Spleen (tissue), 7 donors: ENCODE data around the gene CLMN.
"Not testable (repeated sequence)": the region's sequence is repeated elsewhere in the genome, so short reads cannot be mapped to it uniquely, and the experiment has no call there.

ENCODE experiments used
- POLR2A ChIP-seq, 3 donors: fragments of 450-650 bp; IDR thresholded peaks; one replicate each; pipeline ENCODE4 v1.5.1; 2017; ENCODE audit warnings: antibody characterized with exemption in 3 of 3, mild to moderate bottlenecking in 1 of 3
- TF ChIP-seq, protein P1 (sequence below), 11 experiments: fragments of 200-600 bp in 7 of 11; fragments of 450-650 bp in 4 of 11; sonication (generic) in 4 of 11; IDR thresholded peaks in 8 of 11; conservative IDR thresholded peaks in 3 of 11; 1 replicate in 7 of 11; 2 replicates in 4 of 11; pipeline versions ENCODE4 v1.4.0 to v1.8.0; 2016 to 2021; ENCODE audit warnings: antibody characterized with exemption in 11 of 11, inconsistent platforms in 4 of 11, mild to moderate bottlenecking in 1 of 11
- donor health status: DM: no; HTN: no; CAD: no; lungs with moderate emphysema.
- donor health status: DM: no; HTN: no; CAD: no.
- donor health status: DM: no; HTN: no; CAD: no.

DNA sequence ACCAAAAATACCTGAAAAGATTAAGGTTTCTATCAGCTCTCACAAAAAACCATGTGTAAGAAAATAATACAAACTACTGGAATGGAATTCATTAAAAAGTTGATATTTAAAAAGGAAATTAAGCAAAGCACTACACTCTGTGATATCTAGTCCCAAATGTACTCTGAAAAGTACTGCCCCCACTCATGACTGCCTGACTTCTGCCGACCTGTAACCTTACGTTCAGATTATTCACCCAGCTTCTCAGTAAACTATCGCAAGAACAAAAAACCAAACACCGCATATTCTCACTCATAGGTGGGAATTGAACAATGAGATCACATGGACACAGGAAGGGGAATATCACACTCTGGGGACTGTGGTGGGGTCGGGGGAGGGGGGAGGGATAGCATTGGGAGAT, 181.3 kb downstream of the CLMN start:
- TF ChIP-seq, protein P1, sequence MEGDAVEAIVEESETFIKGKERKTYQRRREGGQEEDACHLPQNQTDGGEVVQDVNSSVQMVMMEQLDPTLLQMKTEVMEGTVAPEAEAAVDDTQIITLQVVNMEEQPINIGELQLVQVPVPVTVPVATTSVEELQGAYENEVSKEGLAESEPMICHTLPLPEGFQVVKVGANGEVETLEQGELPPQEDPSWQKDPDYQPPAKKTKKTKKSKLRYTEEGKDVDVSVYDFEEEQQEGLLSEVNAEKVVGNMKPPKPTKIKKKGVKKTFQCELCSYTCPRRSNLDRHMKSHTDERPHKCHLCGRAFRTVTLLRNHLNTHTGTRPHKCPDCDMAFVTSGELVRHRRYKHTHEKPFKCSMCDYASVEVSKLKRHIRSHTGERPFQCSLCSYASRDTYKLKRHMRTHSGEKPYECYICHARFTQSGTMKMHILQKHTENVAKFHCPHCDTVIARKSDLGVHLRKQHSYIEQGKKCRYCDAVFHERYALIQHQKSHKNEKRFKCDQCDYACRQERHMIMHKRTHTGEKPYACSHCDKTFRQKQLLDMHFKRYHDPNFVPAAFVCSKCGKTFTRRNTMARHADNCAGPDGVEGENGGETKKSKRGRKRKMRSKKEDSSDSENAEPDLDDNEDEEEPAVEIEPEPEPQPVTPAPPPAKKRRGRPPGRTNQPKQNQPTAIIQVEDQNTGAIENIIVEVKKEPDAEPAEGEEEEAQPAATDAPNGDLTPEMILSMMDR (IDR thresholded peaks at IDR 0.05 in 8 of 11, conservative IDR thresholded peaks at IDR 0.05 in 3 of 11), result not testable (repeated sequence)
- not testable (repeated sequence) for TF ChIP-seq POLR2A (IDR thresholded peaks at IDR 0.05)
